GM10248 (cell line): Measurements from ENCODE around the gene LAMA3.

Experiments
- CTCF ChIA-PET: fragments of 300-600 bp; sonication (Branson Sonifier 250); formaldehyde crosslinking; extraction: SDS; loops from one replicate; lab custom pipeline; 2021; ENCODE audit warnings: antibody characterized with exemption; lab: Yijun Ruan, JAX
- POLR2A ChIA-PET: fragments of 350-650 bp; sonication (Branson Sonifier 250); formaldehyde crosslinking; extraction: SDS; loops from one replicate; lab custom pipeline; 2020; ENCODE audit warnings: antibody characterized with exemption; lab: Yijun Ruan, JAX
- DNase-seq: peaks from one replicate; pipeline ENCODE4 v3.0.0; 2012; ENCODE audit errors: extremely low spot score
- CTCF ChIP-seq: IDR thresholded peaks from 2 replicates; pipeline ENCODE4 v1.5.1; 2012; ENCODE audit warnings: mild to moderate bottlenecking, low read depth; ENCODE audit errors: extremely low read depth, missing control alignments, control extremely low read depth

LAMA3 gene

GRCh38 chr18:23838801-23839366, 149.6 kb downstream of the LAMA3 start:
- no peak for DNase-seq
- ChIA-PET POLR2A (no interaction called here), CTCF (interaction anchor here (0.8 to 2.8 kb wide), 4 partner anchors 9 to 340 kb away, joined by 3 to 17 read pairs (median 4); no protein-coding TSS in a partner anchor)
- TF ChIP-seq CTCF, result no peak

- ChIA-PET POLR2A (no interaction called here), CTCF (interaction anchor here (1.2 to 2.1 kb wide), 2 partner anchors 13 to 21 kb away, joined by 3 to 7 read pairs; no protein-coding TSS in a partner anchor)
- no peak for TF ChIP-seq CTCF
- DNase-seq, result no peak
Measured at GRCh38 chr18:23842305-23842704, 153.1 kb downstream of the LAMA3 start.

- CTCF ChIA-PET, result no interaction called here
Measured at GRCh38 chr18:23844991-23845680, 155.9 kb downstream of the LAMA3 start.

GRCh38 chr18:23845988-23846630, 156.9 kb downstream of the LAMA3 start:
- no peak for TF ChIP-seq CTCF
- ChIA-PET POLR2A (no interaction called here), CTCF (interaction anchor here (1.2 kb wide), 1 partner anchor 17 kb away, joined by 3 read pairs; no protein-coding TSS in a partner anchor)
- DNase-seq, result no peak

More at GRCh38 chr18:23844991-23845680, 155.9 kb downstream of the LAMA3 start:
- TF ChIP-seq CTCF, result no peak
- POLR2A ChIA-PET, result no interaction called here
- no peak for DNase-seq

GRCh38 chr18:23847321-23847986, 158.2 kb downstream of the LAMA3 start:
- DNase-seq, result no peak
- no peak for TF ChIP-seq CTCF
- ChIA-PET CTCF (interaction anchor here (1.5 kb wide), 1 partner anchor 8 kb away, joined by 4 read pairs; no protein-coding TSS in a partner anchor), POLR2A (no interaction called here)

GRCh38 chr18:23849141-23849540, 159.9 kb downstream of the LAMA3 start:
- ChIA-PET CTCF (no interaction called here), POLR2A (no interaction called here)
- TF ChIP-seq CTCF, result no peak
- no peak for DNase-seq
